BJ (cell line): Measurements from ENCODE around the gene FAM200B. TPM values are rescaled to one million over a fixed set of nuclear protein-coding genes. Genes with fewer than 3 reads are reported as not detected.

Source experiments
- CTCF ChIA-PET: fragments of 350-600 bp; formaldehyde crosslinking; extraction: SDS; loops from one replicate; lab custom pipeline; 2021; ENCODE audit warnings: antibody characterized with exemption, inconsistent platforms; lab: Yijun Ruan, JAX
- POLR2A ChIA-PET: fragments of 300-600 bp; sonication (Branson Sonifier 250); formaldehyde crosslinking; extraction: SDS; loops from one replicate; lab custom pipeline; 2021; ENCODE audit warnings: antibody characterized with exemption; lab: Charles Lee
- DNase-seq: peaks from one replicate; pipeline ENCODE4 v3.0.0-alpha.2; 2011; ENCODE audit warnings: low read depth
- H3K27me3 ChIP-seq: 2 replicates; pipeline ENCODE4 v1.6.0; 2011; ENCODE audit warnings: low read length; ENCODE audit not compliant: control insufficient read depth, insufficient read depth
- H3K36me3 ChIP-seq: 2 replicates; pipeline ENCODE4 v1.5.1; 2011; ENCODE audit warnings: low read length; ENCODE audit not compliant: control insufficient read depth, insufficient read depth
- H3K4me3 ChIP-seq: 2 replicates; pipeline ENCODE4 v1.5.1; 2011; ENCODE audit warnings: low read depth, mild to moderate bottlenecking, control low read depth, low read length
- polyA plus RNA-seq: library from polyadenylated mRNA; depleted of rRNA; stranded (reverse); fragments of >200 nt; gene quantifications from 2 replicates; pipeline ENCODE4 v1.2.3, GENCODE V29; 2011
- TF ChIP-seq, protein P1 (sequence below): IDR thresholded peaks from 2 replicates; pipeline ENCODE4 v1.5.1; 2011; ENCODE audit warnings: low read depth, mild to moderate bottlenecking, control low read depth, inconsistent platforms, low read length, moderate library complexity; ENCODE audit not compliant: insufficient read depth

The FAM200B gene
- polyA plus RNA-seq, 1 experiment = 19.5 TPM

DNA sequence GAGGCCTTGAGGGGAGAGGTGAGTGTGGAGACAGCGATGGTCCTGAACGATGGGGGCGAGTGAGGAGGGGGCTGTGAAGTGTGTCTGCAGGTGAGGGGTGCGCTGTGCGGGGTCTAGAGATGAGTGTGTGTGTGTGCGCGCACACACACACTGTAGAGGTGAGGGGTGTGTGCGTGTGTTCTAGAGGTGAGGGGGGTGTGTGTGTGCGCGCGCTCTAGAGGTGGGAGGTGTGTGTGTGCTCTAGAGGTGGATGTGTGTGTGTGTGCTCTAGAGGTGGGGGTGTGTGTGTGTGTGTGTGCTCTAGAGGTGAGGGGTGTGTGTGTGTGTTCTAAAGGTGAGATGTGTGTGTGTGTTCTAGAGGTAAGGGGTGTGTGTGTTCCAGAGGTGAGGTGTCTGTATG is 21.8 kb downstream of the FAM200B start:
- Histone ChIP-seq H3K36me3 (no peaks in the 10 kb centered on the region), H3K27me3 (no peaks in the 10 kb centered on the region), H3K4me3 (peak overlapping the region; percentile 41)
- POLR2A ChIA-PET = no interaction called here
- CTCF ChIA-PET = no interaction called here
- TF ChIP-seq, protein P1, sequence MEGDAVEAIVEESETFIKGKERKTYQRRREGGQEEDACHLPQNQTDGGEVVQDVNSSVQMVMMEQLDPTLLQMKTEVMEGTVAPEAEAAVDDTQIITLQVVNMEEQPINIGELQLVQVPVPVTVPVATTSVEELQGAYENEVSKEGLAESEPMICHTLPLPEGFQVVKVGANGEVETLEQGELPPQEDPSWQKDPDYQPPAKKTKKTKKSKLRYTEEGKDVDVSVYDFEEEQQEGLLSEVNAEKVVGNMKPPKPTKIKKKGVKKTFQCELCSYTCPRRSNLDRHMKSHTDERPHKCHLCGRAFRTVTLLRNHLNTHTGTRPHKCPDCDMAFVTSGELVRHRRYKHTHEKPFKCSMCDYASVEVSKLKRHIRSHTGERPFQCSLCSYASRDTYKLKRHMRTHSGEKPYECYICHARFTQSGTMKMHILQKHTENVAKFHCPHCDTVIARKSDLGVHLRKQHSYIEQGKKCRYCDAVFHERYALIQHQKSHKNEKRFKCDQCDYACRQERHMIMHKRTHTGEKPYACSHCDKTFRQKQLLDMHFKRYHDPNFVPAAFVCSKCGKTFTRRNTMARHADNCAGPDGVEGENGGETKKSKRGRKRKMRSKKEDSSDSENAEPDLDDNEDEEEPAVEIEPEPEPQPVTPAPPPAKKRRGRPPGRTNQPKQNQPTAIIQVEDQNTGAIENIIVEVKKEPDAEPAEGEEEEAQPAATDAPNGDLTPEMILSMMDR = no peak
- no peak for DNase-seq

DNA sequence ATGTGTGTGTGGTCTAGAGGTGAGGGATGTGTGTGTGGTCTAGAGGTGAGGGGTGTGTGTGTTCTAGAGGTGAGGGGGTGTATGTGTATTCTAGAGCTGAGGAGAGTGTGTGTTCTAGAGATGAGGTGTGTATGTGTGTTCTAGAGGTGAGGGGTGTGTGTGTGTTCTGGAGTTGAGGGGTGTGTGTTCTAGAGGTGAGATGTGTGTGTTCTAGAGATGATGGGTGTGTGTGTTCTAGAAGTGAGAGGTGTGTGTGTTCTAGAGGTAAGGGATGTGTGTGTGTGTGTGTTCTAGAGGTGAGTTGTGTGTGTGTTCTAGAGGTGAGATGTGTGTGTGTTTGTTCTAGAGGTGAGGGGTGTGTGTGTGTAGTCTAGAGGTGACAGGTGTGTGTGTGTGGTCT is 22.5 kb downstream of the FAM200B start:
- Histone ChIP-seq H3K4me3 (no peak overlapping the region), H3K27me3 (no peaks in the 10 kb centered on the region), H3K36me3 (no peaks in the 10 kb centered on the region)
- no peak for DNase-seq
- CTCF ChIA-PET = no interaction called here
- TF ChIP-seq, protein P1 = no peak
- POLR2A ChIA-PET = no interaction called here

DNA sequence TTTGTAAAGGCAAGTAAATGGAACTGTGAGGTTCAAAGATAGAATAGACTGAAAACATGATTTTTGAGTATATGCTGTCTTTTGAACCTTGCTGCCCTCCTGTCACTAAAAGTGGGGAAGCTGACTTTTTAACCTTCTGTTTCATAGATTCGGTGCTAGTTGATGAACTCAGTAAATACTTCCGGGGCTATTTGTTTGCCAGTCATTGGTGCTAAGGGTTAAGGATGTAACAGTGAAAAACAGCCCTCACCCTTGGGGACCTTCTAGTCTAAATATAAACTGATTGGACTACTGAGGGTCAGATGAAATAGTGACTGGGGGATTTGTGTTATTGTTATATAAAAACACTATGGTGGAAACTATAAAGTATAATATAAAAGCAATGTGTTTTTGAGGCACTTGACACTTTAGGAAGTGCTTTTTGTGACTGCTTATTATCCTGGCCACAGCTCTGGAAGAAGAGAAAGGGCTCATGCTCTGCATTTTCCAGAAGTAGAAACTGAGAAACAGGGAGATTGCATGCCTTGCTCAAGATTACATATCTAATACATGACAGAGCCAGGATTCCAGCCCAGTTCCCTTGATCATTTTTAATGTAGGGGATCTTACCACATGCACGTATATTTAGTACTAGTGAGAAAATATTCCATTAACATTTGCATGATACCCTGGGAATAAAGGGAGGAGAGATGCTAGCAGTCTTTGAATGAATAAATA is 25.2 kb downstream of the FAM200B start:
- ChIA-PET CTCF (no interaction called here), POLR2A (interaction anchor here (0.8 kb wide), 1 partner anchor 648 kb away, joined by 3 read pairs; no protein-coding TSS in a partner anchor)
- Histone ChIP-seq H3K4me3 (no peak overlapping the region), H3K27me3 (no peaks in the 10 kb centered on the region), H3K36me3 (no peaks in the 10 kb centered on the region)
- TF ChIP-seq, protein P1 = no peak
- no peak for DNase-seq

DNA sequence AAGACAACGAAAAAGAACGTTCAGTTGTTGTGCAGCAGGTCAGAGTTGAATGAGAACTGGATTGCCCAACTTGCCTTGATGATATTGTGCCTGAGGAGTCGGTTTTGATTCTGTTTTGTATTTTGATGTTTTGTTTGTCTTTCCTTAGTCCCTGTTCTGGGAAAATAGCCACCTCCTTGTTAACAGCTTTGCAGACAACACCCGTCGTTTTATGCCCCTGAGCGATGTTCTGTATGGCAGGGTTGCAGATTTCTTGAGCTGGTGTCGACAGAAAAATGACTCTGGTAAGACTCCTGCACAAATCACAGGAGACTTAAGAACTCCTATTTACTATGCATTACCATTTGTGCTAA is 25.7 kb downstream of the FAM200B start:
- POLR2A ChIA-PET = interaction anchor here (0.8 kb wide), 1 partner anchor 648 kb away, joined by 3 read pairs; no protein-coding TSS in a partner anchor
- CTCF ChIA-PET = interaction anchor here (0.8 kb wide), 1 partner anchor 13 kb away, joined by 3 read pairs; no protein-coding TSS in a partner anchor
- no peak for DNase-seq

DNA sequence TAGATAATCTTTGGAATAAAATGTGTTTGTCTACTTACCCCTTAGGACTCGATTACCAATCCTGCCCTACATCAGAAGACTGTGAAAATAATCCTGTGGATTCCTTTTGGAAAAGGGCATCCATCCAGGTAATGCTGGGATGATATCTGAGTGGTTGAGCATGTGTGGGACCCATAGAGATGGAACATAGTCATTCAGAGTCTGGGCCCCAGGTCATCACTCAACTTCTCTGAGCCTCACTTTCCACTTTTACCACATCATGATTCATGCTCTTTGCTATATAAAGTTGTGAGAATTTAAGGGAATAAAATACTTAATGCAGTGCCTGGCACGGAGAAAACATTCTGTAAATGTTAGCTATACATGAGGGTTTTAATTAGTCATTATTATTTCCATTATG is 30.1 kb downstream of the FAM200B start:
- no peak overlapping the region for H3K4me3 ChIP-seq
- TF ChIP-seq, protein P1 = no peak
- H3K27me3 ChIP-seq = no peaks in the 10 kb centered on the region
- H3K36me3 ChIP-seq = no peaks in the 10 kb centered on the region
- CTCF ChIA-PET = no interaction called here
- no peak for DNase-seq
- POLR2A ChIA-PET = no interaction called here

More for the DNA sequence above, 25.7 kb downstream of the FAM200B start:
- H3K36me3 ChIP-seq = no peaks in the 10 kb centered on the region
- no peaks in the 10 kb centered on the region for H3K27me3 ChIP-seq
- H3K4me3 ChIP-seq = no peak overlapping the region
- TF ChIP-seq, protein P1 = no peak
